NAMALWA (cell line): Measurements from ENCODE around the gene PLEKHG5.
A peak's percentile ranks its signal among the peaks of the same experiment; 100 is the strongest.

Source experiments
- DNase-seq: peaks from one replicate; pipeline ENCODE4 v3.0.0-alpha.2; 2015; ENCODE audit warnings: low spot score

PLEKHG5 gene, protein sequence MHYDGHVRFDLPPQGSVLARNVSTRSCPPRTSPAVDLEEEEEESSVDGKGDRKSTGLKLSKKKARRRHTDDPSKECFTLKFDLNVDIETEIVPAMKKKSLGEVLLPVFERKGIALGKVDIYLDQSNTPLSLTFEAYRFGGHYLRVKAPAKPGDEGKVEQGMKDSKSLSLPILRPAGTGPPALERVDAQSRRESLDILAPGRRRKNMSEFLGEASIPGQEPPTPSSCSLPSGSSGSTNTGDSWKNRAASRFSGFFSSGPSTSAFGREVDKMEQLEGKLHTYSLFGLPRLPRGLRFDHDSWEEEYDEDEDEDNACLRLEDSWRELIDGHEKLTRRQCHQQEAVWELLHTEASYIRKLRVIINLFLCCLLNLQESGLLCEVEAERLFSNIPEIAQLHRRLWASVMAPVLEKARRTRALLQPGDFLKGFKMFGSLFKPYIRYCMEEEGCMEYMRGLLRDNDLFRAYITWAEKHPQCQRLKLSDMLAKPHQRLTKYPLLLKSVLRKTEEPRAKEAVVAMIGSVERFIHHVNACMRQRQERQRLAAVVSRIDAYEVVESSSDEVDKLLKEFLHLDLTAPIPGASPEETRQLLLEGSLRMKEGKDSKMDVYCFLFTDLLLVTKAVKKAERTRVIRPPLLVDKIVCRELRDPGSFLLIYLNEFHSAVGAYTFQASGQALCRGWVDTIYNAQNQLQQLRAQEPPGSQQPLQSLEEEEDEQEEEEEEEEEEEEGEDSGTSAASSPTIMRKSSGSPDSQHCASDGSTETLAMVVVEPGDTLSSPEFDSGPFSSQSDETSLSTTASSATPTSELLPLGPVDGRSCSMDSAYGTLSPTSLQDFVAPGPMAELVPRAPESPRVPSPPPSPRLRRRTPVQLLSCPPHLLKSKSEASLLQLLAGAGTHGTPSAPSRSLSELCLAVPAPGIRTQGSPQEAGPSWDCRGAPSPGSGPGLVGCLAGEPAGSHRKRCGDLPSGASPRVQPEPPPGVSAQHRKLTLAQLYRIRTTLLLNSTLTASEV

DNA sequence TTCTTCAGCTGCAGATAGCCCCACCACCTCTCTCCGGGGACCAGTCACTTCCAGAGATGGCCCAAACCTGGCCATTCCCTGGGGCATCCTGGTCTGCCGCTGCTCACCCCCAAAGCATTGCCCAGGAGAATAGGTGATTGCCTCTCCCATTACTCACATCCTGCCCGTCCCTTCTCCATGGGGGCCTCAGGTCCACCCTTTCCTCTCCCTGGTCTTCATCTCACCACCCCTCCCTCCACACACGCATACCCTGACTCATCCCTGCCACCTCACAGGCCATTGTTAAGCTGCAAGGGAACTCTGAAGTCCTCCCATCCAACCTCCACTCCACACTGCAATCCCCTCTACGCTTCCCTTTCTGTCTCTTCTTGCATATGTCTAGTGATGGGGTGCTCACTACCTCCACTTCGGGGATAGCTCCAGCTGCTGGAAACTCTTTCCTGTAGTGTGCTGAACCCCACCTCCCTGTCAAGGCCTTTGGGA is at the start of gene PLEKHG5:
TSS of gene PLEKHG5 (minus strand) at position 188 of the 483 bp plus-strand sequence. CDS start 14,096 bp downstream, outside the sequence.
- no peak for DNase-seq

DNA sequence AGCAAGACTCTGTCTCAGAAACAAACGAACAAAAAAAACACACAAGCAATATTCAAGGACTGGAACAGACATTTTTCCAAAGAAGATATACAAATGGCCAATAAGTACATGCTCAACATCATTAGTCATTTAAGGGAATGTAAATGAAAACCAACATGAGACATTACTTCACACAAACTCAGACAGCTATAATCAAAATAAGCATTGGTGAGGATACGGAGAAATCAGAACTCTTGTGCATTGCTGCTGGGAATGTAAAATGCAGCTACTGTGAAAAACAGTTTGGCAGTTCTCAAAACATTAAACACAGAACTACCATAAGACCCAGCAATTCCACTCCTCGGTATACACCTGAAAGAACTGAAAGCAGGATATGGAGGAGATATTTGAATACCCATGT is 47.5 kb upstream of the PLEKHG5 start:
- no peak for DNase-seq

DNA sequence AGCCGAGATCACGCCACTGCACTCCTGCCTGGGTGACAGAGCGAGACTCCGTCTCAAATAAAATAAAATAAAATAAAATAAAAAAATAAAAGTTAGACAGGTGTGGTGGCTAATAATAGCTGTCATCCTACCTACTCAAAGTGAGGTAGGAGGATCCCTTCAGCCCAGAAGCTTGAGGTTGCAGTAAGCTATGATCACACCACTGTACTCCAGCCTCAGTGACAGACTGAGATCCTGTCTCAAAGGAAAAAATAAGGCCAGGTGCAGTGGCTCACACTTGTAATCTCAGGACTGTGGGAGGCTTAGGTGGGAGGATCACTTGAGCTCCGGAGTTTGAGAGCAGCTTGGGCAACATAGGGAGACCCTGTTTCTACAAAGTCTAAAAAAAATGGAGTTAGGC is 44.8 kb upstream of the PLEKHG5 start:
- no peak for DNase-seq

DNA sequence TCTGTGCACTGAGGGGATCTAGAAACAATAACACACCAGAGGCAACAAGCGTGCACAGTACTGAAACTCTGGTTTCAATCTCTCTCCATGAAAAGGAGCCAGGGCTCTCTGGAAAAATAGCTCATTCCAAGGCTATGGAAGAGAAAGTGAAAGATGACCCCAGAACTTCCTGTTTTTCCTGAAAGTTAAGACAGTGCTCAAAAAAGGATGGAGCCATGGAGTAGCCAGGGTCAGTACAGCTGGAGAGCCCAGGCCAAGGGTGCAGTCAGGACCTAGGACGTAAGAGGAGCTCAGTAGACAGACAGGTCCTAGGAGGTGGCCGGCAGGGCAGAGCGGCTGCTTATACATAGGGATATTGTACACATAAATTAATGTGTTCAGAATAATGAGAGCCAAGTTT is 43.7 kb upstream of the PLEKHG5 start:
- DNase-seq = no peak

DNA sequence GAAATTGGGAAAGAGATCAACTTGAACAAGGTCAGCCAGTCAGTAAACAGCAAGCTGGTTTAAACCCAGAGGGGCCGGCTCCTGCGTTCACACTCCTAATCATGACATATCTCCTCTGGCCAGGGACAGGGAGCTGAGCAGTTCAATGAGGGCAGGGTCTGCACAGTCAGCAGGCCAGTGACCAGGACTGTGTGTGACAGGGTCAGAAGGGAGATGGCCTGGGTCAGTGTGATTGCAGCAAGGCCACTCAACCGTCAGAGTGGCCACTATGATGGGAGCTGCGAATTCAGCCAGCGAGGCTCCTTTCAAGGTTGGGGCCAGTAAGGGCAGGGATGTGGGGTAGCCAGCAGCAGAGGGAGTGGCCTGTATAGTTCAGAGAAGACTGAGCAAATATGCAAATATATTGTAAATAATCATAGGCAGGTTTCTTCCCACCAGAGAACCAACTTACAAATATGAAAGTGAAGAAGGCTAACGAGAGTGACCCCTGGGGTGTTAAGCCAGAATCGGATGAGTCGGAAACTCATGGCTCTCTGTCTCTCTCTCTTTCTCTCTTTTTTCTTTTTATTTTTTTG is 42.9 kb upstream of the PLEKHG5 start:
- DNase-seq = no peak

DNA sequence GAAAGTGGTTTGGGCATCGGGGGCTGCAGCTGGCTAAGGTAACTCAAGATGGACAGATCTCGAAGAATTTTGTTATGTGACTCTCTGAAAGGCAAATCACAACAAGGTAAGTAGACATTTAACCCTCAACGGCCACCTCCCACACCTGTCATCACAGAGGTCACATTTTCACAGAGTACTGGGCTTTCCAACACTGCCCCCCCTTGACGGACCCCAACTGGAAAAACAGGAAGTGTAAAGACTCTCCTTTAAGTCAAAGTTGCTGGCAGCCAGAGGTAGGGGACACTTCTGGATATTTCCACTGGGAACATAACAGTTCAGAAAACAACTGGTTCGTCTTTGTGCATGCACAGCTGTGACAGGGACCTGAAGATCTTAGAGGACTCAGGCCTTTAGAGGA is 40.5 kb upstream of the PLEKHG5 start:
- DNase-seq = no peak

DNA sequence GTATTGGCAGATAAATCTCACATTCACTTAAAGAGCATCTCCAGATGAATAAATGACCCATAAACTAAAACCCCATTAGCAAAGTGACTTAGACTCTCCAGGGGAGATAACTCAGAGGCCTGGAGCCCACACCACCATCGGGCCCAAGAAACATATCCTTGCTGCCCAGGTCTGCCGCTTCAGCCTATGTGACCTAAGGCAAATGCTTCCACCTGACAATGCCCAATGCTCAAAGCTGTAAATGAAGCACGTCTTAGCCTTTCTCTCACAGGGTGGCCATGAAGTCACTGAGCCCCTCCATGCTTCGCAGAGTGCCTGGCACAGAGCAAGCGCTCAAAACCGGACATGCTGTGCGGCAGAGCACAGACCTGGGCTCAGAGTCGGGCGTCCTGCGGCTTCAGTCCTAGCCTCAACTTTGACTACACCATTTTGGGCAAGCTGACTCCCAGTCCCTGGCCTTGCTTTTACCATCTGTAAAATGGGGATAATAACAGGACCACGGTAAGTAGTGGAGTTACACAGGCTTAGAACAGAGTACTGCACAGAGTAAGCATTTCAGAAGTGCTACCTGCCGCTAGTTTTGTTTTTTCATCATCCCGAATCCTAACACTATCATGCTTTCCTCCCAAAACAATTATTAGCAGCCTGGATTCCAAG is 39.2 kb upstream of the PLEKHG5 start:
- DNase-seq = no peak

DNA sequence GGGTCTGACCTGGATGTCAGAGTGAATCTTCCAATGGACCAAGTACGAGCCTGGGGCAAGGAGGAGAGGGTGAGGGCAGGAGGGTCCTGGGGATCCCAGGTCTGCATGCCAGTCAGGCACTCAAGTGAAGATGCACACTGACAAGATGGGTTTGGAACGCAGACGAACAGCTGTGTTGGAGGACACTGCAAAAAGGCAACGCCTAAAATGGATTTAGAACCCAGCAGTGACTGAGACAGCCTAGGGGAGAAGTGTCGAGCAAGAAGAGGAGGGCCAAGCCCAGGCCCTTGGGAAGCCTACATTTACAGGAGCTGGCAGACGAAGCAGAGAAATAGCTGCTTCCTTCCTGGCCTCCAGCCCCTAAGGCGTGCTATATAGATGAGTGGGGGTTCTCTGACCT is 37.0 kb upstream of the PLEKHG5 start:
- DNase-seq = no peak

DNA sequence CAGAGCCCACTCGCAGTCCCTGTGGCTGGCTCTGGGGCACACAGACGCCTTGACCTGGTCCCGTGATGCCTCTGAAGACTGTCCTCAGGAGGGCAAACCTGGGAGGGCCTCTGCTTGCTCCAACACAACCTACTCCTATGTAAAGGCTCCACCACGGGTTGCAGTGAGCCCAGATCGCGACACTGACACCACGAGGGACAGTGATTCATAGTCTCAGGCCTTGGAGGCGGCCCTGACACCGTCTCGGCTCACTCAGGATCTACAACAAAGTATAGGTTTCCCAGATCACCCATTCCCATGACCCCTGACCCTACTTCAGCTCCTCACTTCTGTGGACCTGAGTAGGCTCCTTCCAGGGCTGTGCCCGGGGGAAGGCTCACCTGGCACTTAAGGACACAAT is 34.8 kb upstream of the PLEKHG5 start:
- DNase-seq = no peak

DNA sequence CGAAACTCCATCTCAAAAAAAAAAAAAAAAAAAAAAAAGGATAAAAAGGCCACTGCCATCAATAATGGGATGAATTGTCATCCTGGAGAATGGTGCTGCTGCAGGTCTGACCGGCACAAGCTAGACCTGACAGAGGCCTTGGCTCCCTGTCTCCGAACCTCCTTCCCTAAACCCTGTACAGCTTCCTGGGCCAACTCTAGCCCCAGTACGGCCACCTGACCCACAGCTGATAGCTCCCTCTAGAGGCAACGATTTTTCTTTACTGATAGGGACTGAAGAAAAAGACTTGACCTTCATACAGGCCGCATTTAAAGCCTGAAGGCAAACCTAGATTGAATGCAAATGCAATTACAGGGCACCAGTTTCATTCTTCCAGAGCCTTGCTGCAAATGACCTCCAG is 32.1 kb upstream of the PLEKHG5 start:
- peak; percentile 70 for DNase-seq

DNA sequence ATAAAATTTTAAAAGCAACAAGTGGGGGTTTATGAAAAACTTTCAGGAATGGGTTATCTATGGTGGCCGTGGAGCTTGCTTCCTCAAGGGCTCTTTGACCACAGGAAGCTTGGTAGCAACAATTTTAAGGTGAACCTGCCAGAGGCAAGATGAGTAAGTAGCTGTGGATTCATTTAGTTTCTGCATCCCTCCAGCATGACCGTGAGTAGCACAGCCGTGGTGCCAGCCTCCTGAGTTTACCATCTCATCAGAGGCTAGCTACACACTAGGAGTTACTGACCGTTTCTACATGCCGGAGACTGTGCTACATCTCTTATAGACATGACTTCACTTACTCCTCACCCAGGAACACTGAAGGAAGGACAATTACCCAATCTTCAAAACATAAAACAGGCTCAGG is 30.1 kb upstream of the PLEKHG5 start:
- DNase-seq = no peak

DNA sequence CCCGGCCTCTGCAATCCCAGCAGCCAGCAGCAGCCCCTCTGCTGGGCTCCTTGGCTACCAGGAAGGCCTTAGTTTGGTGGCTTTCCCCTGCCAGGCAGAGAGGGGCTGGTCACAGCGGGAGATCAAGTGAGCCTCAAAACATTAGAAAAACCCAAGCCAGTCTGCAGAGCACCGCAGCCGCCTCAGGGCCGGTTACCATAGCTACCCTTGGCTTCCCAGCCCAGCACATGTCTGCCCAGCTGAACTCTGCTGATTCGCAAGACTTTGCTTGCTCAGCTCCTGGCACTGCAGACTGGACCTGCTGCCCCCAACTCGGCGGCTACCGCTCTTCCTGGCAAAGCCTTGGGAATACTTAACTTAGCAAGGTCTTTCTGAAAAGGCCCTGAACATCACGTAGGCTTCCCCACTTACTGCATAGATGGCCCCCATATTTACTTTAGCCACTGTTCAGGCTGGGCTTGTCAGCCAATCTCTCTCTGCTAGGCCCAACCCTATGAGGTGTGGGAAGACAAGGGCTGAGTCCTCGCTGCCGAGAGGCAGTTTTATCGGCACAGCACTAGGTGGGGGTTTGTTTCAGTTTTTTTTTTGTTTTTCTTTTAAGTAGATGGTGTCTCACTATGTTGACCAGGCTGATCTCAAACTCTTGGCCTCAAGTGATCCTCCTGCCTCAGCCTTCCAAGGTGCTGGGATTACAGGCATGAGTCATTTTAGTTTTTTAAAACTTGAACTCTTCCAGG is 28.6 kb upstream of the PLEKHG5 start:
- no peak for DNase-seq

DNA sequence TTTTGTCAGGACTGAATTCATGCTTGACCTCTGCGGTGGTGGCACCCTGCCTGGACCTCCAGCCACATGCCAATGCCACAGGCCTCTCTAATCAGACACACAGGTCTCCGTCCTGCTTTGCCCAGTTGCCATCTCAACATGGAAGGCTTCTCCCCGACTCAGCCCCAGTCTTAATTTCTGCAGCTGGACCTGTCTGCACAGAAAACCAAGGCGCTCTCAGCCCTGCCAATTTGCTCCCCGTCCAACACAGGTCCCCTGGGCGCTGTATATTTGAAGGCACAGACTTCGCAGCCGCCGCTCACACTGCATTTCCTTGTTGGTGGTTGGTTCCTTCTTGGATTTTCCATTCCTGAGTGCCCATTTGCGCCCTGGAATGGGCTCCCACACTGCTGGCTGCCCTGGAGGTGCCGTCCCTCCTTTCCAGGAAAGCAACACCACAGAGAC is 28.0 kb upstream of the PLEKHG5 start:
- no peak for DNase-seq

DNA sequence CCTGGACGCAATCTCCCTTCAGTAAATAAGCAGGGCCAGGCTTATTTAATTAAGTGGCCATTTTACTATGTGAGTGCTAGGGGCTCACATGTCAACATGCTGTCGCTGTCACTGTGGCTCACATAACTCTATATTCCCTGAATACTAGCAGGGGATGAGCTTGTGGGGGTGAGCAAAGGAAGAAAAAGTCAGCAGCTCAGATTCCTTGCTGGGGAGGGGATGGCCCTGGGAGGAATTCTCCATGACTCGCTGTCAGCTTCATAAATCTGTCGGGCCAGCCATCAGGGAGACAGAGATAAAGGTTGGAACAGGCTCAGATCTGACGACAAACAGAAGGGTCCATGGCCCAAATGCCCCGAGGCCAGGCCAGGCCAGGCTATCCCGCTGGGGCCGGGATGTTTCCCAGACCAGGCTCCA is 26.0 kb upstream of the PLEKHG5 start:
- no peak for DNase-seq

DNA sequence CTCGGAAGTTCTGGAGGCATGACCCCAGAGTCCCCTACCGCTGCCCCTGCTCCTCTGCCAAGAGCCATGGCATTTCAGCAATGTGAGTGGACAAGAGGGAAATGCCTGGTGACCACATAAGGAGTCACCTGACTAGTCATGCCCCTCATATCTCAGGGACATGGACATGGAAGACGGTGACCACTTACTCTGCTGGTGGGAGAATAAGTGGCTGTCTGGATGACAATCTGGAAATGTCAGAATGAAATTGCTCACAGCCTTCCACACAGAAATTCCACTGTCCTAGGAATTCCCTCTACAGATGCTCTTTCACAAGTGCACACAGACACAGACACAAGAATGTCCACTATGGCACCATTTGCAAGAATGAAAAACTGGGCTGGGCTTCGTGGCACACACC is 24.3 kb upstream of the PLEKHG5 start:
- no peak for DNase-seq

DNA sequence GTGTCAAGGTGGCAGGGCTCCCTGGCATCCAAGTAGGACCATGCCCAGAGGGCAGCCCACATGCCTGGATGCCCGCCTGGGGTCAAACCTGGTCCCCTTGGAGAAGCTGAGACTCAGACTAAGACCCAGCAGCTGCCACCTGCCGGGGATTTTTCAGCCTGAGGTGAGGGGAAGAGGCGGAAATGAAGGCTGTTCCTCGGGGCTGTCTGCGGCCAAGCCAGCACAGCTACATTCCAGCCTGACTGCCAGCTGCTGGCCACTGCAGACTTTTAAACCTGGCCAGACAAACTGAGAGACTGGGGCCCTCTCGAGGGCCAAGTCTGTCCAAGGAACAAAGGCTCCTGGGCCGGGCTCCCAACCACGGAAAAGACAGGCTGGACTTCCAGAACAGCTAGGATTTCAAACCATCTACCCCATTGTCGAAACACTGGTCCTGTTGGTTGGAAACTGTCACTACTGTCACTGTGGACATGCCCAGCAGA is 21.9 kb upstream of the PLEKHG5 start:
- DNase-seq = no peak

DNA sequence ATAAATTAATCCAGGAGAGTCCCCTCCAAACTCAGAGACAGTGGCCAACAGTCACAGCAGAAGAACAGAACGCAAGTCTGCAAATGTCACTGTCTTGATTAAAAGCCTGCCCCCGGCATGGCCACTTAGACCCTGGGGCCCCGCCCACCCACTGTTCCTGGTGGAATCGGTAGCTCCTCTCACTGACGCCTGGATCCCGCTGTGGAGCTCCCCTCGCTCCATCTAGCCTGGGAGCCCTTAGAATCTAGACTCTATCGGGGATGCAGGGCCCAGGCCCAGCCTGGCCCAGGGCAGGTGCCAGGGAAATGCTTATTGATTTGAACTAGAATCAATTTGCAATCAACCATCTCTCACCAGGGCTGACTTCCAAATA is 21.4 kb upstream of the PLEKHG5 start:
- no peak for DNase-seq

DNA sequence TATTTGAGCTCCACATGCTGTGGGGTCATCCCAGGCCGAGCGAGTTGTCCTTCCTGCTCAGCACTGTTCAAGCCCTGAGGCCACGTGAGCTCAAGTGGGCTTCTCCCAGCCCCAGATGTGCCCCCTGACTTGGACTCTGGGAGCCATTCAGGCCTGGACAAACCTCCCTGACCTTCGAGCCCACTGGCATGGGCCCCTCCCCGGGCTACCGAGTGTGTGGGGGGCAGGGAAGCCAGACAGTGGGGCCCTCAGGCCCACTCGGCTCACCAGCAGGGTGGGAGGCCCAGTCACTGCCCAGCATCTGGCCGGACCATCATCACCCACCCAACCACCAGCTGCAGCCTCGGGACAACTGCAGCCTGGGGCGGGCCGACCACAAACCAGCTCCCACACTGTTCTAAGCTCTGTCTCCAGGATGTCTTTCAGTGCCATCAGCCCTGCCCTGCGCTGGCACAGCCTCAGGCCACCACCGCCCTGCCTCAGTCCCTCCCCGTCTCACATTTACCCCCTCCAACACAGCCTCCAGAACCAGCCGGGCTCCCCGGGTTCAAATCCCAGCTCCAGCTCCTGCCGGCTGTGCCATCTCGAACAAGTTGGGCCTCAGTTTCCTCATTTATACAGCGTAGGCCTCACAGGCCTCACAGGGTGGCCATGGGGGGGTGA is 20.9 kb upstream of the PLEKHG5 start:
- no peak for DNase-seq

DNA sequence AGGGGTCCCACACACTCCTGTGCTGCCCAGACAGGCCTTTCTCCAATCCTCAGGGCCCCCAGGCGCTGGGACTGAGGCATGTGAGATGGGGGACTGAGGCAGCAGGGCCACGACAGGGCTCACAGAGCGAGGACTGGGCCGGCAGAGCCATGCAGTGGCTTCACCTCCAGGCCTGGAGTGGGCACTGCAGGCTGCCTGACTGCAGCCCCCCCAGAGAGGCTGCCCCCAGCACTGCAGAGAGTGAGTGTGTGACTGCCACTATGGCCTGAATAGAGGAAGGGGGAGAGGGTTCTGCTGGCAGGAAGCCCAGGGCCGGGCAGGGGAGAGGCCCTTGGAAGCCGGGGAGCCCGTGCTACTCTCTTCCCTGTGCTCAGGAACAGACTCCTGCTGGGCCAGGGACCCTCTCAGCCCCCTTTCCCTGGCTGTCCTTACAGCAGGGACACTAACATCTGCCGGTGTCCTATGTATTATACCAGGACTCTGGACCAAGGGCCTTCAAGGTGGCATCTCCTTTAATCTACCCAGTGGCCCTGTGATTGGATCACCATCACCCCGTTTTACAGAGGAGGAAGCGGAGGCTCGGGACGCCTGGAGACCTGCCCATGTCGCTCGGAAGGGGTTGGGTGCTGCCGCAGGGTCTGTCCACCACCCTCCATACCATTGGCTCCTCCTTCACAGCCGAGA is 20.2 kb upstream of the PLEKHG5 start:
- DNase-seq = no peak

DNA sequence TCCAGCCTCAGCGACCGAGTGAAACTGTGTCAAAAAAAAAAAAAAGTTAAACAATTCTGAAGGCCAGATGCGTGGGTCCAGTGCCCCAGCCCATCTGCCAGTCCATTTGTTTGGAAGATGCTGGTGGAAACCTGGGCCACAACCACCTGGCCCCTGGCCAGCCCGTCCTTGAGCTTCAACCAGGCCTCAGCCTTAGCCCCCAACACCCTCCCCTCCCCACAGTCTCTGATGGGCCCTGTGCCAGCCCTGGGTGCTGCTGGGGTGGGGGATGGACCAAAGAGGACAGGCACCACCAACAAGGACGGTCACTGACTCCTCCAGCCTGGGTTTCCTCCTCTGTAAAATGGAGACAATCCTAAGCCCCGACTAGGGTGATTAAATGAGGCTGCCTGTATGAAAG is 19.6 kb upstream of the PLEKHG5 start:
- no peak for DNase-seq
